GM19238 (cell line): ENCODE data around the gene RASL10B.

Experiments
- DNase-seq: peaks from one replicate; pipeline ENCODE4 v3.0.0; 2011; ENCODE audit warnings: low spot score; ENCODE audit not compliant: insufficient read length

RASL10B gene

DNA sequence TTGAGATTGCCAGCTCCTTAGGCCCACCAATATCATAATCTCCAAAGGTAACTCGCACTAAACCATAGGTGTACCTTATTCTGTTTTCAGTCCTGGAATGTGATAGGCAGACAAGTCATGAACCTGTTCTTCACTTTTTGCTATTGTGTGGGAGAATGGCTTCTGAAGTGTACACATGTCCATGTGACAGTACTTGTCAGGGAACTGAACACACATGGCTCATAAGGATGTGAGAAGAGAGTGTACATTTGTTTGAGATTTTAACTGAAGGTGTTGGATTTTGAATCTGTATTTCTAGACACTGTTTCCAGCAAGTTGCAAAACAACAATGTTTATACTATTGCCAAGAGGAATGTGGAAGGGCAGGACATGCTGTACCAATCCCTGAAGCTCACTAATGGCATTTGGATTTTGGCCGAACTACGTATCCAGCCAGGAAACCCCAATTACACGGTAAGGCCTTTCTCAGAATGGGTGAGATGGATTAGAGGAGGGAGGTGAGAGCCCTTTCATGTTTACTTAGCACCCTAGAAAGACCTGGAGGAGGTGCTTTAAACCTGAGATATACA is 14.5 kb upstream of the RASL10B start:
- DNase-seq, result no peak

DNA sequence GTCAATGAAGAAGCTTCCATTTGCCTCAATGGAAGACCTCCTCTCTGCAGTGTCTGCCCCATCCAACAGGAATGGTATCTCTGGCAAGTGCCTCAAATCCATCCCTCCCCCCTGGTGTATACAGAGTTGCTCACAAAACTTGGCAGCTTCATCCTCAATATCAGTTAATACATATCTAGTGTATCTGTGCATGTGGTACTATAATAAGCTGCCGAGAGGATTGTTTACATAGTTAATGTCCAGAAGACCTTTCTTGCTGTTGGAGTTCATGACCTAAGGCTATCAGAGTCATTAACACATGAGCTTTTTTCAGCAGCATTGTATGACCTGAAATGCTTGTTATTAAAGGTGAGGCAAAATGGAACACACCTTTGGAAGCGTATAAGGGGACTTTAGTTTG is 14.0 kb upstream of the RASL10B start:
- no peak for DNase-seq

DNA sequence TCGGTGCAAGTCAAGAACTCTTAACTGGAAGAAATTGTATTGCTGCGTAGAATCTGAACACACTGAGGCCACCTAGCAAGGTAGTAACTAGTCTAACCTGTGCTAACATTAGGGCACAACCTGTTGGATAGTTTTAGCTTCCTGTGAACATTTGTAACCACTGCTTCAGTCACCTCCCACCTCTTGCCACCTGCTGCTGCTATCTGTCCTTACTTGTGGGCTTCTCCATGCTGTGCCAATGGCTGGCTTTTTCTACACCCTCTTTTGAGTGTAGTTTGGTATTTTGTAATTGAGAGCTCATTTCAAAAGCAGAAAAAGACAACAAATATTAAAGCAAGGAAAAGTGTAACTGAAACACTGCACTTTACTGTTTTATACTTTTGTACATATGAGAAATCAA is 7.7 kb upstream of the RASL10B start:
- DNase-seq, result no peak

DNA sequence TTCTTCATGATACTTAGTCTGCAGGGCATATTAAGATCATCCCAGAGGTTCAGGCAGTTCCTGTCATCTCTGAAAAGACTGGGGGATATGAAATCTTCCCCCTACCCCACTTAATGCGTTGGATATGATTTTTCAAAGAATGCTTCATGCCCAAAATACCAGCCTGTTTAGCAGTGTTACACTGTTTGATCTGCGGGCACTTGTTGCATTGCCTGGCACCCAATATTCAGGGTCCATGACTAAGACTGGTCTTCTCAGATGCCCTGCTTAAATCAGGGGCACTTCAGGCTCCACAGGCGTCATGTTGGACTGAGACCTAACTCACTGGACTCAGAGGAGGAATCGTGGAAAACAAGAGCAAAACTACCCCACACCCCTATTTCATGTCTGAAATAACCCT is 6.4 kb upstream of the RASL10B start:
- no peak for DNase-seq

DNA sequence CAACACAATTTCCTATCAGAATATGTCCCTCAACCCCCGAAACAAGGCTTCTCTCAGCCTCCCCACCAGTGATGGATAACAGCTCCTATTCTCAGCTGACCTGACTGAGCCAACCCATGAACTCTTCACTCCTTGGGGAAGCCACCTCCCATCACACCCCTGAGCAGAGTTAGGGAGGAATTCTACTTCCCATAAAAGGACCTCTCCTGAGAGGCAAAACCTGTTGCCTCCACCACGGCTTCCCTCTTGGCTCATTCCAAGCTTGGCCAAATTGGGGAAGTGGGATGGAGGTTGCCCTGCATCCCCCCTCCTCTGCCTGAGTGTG is 5.7 kb upstream of the RASL10B start:
- DNase-seq, result no peak

DNA sequence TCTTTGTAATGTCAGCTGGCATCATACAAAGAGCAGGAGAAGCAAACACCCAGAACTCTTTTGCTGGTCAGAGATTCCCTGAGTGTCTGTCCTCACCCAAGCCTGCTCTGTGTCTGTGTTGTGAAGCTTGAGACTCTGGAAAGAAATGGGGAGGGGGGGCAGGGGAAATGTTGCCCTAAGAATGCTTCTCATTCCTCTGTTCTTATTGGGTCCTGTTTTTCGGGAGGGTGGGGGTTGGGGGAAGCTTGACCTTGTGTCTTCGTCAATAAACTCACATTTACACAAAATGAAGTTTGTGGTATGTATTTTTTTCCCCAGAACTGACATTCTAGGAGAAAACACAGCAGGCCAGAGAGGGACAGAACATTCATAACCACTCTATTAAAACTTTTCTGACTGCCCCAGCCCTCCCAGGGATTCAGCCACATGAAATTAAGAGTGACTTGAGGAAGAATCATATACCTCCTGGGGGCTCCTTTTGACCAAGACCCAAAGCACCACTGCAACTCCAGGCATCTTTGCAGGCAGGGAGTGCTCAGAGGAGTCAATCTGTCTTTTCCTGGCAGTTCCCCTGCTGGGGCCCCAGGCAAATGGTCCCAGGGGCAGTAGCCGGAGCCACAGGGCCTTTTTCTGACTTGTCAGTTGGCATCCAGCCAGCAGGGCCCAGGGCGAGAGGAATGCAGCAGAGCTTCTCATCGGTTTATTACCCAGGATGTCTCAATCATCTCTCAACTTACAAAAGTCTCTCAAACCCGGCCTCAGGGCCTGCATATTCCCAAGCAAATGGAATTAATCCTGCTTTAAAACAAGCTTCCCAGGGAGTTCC is 5.1 kb upstream of the RASL10B start:
- DNase-seq, result no peak

DNA sequence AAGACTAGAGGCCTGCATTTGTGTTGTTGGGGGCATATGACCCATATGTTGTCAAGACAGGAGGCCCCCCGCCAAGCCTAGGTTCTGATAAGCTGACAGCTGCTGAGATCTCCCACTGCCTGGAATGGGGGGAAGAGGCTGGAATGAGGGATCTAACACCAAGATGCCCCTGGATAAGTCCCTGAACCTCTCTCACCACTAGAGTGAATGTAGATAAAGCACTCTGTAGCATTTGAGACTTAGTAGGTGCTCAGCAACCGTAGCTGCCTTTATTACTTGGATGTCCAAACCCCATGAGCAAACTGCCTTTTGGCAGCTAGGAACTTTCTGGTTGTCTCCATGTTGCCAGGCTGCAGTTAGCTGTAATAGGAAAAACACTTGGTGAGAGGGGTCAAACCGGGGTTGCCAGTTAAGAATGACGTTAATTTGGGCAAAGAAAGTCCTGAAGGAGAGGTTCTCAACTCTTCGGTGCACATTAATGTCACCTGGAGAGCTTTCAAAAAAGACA is 4.4 kb upstream of the RASL10B start:
- DNase-seq, result no peak

DNA sequence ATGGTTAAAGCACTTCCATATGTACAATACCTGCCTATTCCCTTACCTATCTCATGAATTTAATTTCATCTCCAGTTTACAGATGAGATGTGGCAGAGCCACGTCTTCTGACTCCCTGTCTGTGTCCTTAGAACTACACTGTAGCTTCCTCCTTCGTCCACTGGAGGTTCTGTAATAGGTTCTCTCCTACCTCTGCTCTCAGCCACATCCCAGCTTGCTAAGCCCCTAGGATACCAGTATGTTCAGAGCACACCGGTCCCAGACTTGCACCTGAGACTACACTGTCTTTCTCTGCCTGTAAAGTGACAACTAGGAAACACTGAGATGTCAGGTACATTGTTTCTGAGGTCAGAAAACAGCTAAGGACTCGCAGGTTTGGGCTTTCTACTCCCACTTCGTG is 3.8 kb upstream of the RASL10B start:
- DNase-seq, result no peak

DNA sequence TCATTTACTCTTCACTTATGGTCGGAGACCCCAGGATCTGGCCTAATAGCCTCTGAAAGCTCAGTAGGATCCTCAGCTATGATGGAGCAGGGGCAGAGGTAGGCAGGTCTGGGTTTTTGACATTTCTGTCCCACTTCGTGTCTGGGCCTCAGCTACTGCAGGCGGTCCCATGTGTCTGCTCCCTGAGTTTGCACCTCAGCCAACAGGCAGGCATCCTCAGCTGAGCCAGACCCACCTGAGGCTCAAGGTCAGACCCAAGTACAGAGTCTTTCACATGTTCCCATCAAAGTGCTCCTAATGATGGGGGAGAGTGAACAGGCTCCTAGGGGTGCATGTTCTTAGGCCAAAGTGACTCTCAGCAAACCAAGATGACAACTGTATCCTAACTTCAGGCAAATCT is 2.9 kb upstream of the RASL10B start:
- no peak for DNase-seq

DNA sequence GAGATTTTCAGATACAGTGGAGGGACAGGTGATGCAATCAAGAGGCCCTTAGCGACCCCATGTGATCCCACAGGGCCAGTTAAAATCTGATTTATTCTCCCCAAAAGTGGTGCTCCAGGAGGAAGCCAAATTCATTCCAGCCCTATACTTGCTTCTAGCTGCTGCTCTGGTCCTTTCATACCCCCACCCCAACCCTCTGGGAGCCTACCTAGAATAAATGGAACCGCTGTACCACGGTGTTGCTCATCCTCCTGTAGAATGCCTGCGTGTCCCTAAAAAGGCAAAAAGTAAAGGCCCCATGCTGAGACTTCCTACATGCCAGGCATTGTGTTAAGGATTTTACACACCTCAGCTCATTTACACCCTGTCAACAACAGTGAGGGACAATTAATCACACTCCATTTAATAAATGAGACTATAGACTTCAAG is 2.0 kb upstream of the RASL10B start:
- no peak for DNase-seq

DNA sequence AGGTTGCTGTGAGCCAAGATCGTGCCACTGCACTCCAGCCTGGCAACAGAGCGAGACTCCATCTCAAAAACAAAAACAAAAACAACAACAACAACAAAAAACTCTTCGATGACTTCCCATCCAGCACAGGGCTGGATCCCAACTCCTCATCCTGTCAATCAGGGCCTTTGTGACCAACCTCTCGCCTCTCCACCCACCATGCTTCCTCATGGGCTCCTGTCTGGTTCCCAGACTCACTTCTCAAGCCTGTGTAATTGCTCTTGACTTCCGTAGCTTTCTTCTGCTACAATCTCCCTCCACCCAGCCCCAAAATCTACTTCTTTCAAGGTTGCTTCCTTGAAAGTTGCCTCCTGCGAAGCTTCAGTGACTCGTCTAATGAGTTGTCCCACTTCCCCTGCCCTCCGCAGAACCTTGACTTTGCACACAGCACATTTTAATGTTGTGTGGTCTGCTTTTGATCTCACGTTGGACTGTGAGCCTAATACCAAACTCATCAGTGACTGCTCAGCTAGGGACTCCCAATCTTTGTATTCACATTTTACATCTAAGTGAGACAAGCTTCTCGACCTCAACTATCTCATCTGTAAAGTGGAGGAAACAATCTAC is 936 bp upstream of the RASL10B start:
- DNase-seq, result no peak

DNA sequence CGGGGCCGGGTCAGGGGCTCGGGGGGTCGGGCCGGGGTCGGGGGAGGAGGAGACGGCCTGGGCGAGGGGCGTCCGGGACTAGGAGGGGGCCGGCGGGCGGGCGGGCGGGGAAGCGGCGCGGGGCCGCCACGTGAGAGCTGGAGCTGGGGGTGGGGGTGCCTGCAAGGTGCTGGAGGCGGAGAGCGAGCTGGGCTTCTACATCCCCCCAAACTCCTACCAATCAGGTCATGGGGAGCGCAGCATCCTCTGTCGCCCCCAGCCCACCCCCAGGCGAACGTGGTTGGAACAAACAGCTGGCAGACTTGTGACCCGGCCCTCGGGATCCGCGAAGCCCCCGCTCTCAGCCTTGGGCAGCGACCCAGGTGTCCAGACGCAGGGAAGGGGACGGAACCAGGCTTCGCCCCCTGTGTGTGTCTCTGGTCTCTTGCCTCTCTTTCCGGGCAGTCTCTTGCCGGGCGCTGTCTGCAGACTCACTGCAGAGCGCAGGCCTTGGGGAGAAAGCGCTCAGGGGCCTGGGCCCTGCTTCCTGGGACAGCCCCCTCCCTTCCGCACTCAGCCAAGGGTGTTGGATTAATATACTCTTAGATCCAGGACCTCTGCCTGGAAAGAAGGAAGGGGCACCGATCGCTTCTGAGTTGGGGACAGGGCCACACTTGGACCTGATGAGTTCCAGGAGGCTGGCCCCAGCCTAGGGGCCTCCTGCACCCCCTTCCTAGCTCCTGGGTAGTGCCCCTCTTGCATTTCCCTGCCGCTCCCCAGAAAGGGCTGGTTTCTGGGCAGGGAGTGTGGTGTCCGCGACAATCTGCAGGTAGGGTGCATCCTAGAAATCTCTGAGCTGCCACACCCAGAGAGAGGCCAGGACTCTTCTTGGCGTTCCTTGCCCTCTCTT is 722 bp downstream of the RASL10B start:
- no peak for DNase-seq

DNA sequence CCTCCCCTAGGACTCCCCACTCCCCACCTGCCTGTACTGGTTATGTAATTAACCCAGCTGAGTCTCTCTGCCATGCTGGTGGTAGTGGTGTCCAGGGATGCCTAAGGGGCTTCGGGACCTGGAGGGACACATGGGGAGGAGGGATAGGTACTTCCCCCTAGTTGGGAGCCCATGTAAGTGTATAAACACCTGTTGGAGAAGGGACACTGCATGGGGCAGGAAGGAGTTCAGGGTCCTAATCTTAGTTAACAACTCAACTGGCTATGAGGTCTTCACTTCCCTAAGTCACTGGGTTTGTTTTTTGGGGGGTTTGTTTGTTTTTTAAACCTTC is 1.3 kb downstream of the RASL10B start:
- DNase-seq, result no peak

DNA sequence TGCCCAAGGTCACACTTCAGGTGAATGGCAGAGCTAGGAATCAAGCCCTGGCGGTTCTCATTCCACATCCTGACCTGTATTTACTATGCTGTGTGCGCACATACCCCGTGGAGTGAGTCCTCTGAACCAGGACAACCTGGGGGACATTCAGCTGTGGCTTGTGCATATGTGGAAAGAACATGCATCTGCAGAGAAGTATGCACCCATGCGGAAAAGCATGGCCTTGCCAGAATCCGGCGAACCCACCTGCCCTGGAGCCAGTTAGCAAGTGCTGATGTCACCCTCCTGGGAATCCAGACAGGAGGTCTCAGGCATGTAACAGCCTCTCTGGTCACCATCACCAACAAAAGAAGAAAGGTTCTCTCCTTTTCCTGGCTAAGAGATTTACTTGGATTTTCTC is 1.9 kb downstream of the RASL10B start:
- no peak for DNase-seq

DNA sequence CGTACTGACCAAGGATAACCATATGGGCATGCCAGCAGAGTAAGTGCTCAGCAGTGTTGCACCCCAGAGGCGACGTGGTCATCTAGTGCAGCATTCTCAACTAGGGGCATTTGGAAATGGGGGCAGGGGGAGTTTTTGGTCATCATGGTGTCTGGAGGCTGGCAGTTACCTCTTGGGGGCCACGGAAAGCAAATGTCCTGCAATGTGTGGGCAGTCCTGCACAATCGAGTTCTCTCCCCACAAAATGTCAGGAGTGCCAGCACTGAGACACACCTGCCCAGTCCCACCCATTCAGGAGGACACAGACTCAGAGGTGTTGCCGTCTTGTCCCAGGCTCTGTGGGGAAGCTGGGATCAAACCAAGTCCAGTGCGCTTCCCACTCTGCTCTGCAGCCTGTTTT is 3.0 kb downstream of the RASL10B start:
- DNase-seq, result no peak

DNA sequence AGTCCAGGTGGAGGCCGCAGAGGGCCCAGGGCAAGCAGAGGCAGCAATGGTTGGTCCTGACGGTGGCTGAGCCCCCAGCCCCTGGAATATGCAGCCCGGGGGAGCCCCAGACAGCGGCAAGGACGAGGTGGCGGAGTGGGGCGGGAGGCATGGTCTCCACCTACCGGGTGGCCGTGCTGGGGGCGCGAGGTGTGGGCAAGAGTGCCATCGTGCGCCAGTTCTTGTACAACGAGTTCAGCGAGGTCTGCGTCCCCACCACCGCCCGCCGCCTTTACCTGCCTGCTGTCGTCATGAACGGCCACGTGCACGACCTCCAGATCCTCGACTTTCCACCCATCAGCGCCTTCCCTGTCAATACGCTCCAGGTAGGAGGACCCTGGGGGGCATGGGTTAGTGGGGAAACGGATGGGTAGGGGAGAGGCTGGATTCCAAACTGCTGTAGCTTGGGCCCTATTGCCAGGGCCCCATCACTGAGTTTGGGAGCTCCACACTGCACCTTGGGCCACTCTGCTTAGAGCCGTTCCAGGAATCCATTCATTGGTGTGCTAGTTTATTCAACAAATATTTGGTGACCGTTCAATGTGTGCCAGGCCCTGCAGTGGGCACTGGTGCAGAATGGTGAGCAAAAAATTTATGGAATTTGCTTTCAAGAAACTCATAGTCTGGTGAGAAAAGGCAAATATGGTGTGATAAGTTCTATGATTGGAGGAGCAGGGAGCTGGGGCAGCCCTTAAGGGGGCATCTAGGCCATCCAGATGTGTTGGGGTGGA is 3.8 kb downstream of the RASL10B start:
- DNase-seq, result no peak

DNA sequence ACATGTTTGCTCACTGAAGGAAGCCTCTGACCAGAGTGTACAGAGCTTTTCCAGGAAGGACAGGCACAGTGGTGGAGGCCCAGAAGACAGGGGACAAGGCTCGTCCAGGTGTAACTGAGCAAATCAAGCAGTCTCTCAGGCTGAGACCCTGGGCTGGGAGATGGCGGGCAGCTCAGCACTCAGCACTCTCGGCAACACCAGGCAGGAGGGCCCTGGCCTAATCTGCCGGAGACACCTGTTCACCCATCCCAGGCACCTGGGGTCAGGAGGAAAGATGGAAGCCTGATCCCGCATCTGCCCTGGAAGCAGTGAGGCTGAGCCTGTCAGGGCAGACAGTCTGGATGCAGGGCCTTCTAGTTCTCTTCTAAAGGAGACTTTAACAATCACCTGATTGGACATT is 4.8 kb downstream of the RASL10B start:
- no peak for DNase-seq

DNA sequence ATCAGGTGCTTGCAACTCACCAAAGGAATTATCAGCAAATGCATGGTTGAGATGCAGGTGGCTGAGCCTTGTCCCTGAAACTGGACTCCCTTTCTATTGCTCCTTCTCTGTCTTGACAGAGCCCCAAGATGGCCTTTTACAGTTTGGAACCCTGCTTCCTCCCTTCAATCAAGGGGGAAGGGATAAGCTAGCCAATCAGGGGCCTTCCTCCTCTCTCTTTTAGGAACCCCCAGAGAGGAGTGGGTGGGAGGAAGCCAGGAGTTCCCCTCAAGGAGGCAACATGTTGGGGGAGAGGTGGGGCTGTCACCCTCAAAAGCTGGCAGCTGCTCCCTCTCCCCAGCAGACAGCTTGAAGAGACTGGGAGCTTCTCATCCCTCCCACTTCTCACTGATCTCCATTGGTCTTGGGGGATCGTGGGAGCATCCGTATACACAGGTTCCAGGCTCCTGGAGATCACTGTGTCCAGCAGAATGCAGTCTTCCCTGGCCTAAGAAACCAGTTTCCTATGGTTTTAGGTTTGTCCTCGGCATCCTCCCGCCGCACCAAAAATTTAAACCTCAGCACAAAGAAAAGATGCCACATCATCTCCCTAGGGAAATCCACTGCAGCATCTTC is 7.2 kb downstream of the RASL10B start:
- no peak for DNase-seq

DNA sequence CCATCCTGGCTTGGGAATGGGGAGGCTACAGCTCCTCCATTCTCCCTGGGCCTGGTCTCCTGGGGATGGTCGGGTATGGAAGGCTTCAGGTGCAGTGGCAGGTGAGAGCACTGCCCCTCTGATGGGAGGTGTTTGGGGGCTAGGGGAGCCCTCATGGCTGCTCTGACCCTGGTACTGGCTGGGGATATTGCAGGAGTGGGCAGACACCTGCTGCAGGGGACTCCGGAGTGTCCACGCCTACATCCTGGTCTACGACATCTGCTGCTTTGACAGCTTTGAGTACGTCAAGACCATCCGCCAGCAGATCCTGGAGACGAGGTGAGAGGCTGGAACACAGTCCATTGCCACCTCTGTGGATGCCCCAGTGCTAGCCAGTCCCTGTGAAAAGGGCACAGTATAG is 8.8 kb downstream of the RASL10B start:
- no peak for DNase-seq

DNA sequence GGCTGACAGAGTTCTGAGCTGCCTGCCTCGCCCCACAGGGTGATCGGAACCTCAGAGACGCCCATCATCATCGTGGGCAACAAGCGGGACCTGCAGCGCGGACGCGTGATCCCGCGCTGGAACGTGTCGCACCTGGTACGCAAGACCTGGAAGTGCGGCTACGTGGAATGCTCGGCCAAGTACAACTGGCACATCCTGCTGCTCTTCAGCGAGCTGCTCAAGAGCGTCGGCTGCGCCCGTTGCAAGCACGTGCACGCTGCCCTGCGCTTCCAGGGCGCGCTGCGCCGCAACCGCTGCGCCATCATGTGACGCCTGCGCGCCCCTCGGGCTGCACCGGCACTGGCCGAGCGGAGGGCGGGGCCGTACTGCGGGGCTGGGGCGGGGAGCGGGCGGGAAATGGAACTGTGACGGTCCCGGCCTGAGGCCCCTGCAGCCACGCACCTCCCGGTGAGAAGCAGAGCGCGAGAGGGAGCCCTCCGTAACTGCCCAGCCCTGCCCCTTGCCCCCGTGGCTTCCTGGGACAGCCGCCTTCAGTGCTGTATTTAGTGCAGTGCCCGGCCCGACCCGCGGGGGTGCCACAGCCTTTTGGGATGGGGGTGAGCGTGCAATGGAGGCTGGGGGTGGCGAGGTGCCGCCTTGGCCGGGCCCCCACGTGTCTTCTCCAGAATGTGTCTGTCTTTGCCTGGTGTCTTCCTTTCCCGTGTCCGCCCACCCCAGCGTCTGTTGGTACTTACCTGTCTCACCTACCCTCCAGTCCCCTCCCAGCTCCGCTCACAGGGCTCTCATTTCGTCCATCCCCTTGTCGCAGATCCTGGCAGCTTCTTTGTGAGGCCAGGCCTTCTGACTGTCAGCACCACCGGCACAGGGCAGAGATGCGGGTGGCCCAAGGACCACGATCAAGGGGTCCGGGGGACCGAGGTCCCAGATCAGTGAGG is 9.8 kb downstream of the RASL10B start:
- DNase-seq, result no peak
